Measurements from ENCODE around the gene ZNHIT3.
"Not testable (repeated sequence)": the region's sequence is repeated elsewhere in the genome, so short reads cannot be mapped to it uniquely, and the experiment has no call there.

ZNHIT3 gene

DNA sequence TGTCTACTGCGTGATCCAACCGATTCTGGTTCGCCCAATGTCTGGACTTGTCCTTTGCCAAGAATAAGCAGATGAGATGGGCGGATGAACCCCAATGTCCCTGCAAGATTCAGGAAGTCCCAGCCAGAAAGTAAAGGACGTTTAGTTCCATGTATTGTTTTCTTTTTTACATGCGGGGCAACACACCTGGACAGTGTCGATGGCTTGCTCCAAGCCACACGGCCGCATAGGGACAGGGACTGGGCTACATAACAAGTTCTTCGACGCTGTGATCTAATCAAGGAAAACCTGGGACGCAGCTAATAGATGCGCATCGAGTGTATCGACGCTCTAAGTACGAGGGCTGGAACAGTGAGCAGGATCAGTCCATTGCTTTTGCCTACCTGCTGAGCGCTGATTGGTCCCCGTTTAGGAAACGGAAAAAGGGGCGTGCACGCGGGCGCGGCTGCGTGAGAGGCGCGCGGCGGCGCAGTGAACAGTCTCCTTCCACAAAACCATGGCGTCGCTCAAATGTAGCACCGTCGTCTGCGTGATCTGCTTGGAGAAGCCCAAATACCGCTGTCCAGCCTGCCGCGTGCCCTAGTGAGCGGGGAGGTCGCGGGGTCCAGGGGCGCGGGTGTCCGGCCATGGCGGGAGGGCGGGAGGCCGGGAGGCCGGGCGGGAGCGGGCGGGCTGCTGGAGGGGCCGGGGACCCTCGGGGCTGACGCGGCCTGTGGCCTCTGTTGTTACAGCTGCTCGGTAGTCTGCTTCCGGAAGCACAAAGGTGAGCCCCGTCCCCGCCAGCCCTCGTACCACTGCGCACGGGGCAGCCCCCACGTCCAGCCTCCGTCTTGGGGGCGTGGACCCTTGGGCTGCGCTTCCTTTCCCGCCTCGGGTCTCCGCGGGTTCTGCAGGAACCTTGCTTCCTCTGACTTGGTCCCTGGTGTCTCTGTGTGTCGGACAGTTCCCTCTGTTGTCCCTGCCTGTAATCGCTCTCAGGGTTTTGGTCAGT is at the start of gene ZNHIT3:
ZNHIT3 (plus strand) TSS at position 478 of the 991 bp plus-strand sequence; CDS start at position 497, 19 bp downstream.
- H3K4me3 ChIP-seq (ENCODE audit: control insufficient read depth, low read depth, low read length): peak within 1 kb of the TSS; percentile 85
- DNase-seq (ENCODE audit: low read depth): peak; percentile 94
- TF ChIP-seq, protein P1, sequence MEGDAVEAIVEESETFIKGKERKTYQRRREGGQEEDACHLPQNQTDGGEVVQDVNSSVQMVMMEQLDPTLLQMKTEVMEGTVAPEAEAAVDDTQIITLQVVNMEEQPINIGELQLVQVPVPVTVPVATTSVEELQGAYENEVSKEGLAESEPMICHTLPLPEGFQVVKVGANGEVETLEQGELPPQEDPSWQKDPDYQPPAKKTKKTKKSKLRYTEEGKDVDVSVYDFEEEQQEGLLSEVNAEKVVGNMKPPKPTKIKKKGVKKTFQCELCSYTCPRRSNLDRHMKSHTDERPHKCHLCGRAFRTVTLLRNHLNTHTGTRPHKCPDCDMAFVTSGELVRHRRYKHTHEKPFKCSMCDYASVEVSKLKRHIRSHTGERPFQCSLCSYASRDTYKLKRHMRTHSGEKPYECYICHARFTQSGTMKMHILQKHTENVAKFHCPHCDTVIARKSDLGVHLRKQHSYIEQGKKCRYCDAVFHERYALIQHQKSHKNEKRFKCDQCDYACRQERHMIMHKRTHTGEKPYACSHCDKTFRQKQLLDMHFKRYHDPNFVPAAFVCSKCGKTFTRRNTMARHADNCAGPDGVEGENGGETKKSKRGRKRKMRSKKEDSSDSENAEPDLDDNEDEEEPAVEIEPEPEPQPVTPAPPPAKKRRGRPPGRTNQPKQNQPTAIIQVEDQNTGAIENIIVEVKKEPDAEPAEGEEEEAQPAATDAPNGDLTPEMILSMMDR (conservative IDR thresholded peaks at IDR 0.05; ENCODE audit: control insufficient read depth, insufficient read depth, low read depth, low read length): no peak

DNA sequence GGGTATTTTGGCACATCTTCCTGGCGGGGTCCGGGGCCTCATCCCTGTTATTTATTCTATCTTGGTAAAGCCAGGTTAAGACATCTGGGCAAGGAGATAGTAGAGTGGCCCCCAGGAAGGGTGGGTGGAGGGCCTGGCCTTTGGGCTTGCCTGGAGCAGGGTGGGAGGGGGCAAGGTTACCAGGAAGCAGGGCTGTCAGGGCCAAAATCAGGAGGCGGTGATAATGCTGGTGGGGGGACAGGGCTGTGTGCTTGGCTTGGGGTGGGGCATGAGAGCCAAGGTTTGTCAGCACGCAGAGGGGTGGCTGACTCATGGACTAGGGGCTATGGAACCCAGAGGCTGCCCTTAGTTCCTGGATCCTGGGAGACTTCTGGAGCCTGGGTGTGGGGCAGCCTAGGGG is 44.7 kb upstream of the ZNHIT3 start:
- H3K4me3 ChIP-seq (ENCODE audit: control insufficient read depth, low read depth, low read length): not testable (repeated sequence)

DNA sequence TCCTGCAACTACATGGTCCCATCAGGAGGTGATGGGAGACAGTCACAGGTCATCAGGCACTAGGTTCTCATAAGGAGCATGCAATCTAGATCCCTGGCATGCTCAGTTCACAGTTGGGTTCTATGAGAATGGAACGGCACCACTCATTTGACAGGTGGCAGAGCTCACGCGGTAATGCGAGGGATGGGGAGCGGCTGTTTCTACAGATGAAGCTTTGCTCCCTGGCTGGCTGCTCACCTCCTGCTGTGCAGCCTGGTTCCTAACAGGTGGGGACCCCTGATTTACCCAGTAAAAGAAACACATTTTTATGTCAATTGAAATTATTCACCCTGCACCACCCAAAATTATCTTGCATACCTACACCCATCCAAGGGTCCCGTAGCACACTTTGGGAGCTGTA is 42.7 kb upstream of the ZNHIT3 start:
- TF ChIP-seq, protein P1 (conservative IDR thresholded peaks at IDR 0.05; ENCODE audit: control insufficient read depth, insufficient read depth, low read depth, low read length): no peak
- no peak overlapping the region for H3K4me3 ChIP-seq (ENCODE audit: control insufficient read depth, low read depth, low read length)
- no peak for DNase-seq (ENCODE audit: low read depth)

More for the DNA sequence above, 44.7 kb upstream of the ZNHIT3 start:
- DNase-seq (ENCODE audit: low read depth): not testable (repeated sequence)

DNA sequence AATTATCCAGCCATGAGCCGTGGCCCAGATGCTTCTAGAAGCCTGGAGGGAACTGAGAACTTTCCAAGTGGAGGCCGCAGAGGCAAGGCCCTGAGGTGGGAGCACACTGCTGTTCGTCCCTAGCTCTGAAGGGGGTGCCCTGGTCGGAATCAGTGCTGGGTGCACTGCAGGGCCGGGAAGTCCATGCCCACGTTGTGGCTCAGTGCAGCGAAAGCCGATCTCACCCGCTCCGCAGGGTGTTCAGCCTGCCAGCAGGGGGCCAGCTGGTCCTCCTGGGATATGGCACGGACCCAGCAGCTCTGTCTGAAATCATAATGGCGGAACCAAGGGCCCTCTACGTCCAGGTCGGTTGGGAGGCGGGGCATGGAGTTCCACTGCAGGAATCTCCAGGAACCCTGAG is 36.5 kb upstream of the ZNHIT3 start:
- not testable (repeated sequence) for H3K4me3 ChIP-seq (ENCODE audit: control insufficient read depth, low read depth, low read length); DNase-seq (ENCODE audit: low read depth)

DNA sequence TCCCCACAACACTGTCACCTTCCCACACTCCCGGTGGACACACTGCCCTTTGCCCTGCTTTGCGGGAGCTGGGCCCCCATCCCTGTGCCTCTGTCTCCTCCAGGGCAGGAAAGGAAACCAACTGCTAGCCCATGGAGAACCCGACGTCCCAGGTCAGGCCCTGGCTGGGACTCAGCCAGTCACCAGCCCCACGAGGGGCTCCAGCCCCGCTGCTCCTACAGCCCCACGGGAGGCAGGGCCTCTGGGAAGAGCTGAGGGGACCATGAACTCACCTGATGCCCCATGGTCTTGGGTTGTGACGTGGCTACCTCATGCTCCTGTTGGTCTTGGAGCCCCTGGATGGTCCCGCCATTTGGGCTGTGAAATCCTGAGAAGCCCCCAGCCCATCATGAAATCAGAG is 33.6 kb upstream of the ZNHIT3 start:
- not testable (repeated sequence) for H3K4me3 ChIP-seq (ENCODE audit: control insufficient read depth, low read depth, low read length); DNase-seq (ENCODE audit: low read depth)

DNA sequence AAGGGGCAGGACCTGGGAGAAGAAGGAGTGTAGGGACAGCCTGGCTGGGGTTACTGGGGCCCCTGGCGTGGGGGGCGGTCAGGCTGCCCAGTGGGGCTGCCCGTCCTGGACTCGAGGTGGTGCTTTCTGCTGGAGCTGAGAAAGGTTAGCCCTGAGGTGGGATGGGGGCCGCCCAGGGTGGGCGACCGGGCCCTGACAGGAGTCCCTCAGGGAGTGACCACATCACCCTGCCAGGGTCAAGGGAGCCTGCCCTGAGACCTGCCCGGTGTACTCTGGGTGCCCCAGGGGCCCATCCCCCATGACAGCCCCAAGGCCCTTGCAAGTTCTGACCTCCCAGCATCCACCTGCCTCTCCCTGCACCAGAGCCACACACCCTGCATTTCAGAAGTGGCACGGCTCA is 28.8 kb upstream of the ZNHIT3 start:
- not testable (repeated sequence) for DNase-seq (ENCODE audit: low read depth); H3K4me3 ChIP-seq (ENCODE audit: control insufficient read depth, low read depth, low read length)

DNA sequence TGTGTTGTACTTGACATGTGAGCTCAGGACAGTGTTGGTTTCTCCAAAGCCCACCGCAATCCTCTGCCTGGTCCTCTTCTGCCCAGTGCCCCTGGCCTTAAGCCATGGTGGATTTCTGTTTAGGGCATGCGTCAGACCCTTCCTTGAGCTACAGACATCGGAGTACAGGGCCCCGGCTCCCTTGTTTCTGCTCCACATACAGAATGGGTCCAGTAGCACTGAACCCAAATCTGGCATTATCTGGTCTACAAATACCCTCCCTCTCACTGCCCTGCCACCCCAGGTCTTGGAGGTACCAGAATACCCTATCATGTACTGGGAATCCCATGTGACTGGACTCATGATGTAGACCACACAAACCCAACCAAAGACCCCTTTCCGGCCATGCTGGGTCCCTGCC is 27.4 kb upstream of the ZNHIT3 start:
- TF ChIP-seq, protein P1 (conservative IDR thresholded peaks at IDR 0.05; ENCODE audit: control insufficient read depth, insufficient read depth, low read depth, low read length): no peak
- no peak overlapping the region for H3K4me3 ChIP-seq (ENCODE audit: control insufficient read depth, low read depth, low read length)
- no peak for DNase-seq (ENCODE audit: low read depth)

DNA sequence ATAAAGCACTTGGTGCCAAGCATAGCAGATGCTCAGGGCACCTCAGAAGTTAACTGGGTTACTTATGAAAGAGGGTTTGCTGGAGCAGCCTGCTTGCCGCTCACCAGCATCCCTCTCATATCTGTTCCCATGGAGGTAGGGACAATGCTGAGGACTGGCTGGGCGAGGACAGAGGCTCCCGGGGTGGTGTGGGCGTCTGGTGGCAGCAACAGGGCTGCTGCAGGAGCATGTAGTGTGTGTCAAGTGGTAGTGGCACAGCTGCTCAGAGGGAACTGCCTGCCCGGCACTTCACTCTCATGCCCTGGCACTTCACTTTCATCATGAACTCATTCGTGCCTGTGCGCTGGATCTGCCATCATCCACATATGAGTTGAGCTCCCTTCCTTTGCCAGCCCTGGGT is 26.9 kb upstream of the ZNHIT3 start:
- TF ChIP-seq, protein P1 (conservative IDR thresholded peaks at IDR 0.05; ENCODE audit: control insufficient read depth, insufficient read depth, low read depth, low read length): no peak
- no peak overlapping the region for H3K4me3 ChIP-seq (ENCODE audit: control insufficient read depth, low read depth, low read length)
- DNase-seq (ENCODE audit: low read depth): no peak
